ENCODE data around the gene AEBP2.

GRCh38 chr12:19506497-19506896, 67.2 kb downstream of the AEBP2 start:
- TF ChIP-seq CTCF (IDR thresholded peaks at IDR 0.05; ENCODE audit: low read depth, low read length) (no peak), EZH2phosphoT487 (IDR thresholded peaks at IDR 0.05; ENCODE audit: low read depth) (no peak)

All from OCI-LY3 (cell line).